HG03457 (cell line): ENCODE results near the gene LYRM4.
"Not testable (repeated sequence)": the region's sequence is repeated elsewhere in the genome, so short reads cannot be mapped to it uniquely, and the experiment has no call there.

Experiments used
- ATAC-seq: cut with Tn5 transposase; IDR thresholded peaks from one replicate; pipeline ENCODE4 v1.9.1; 2021; ENCODE audit warnings: moderate number of reproducible peaks; ENCODE audit not compliant: unreplicated experiment

LYRM4 gene

GRCh38 chr6:5125152-5126006, 135.4 kb downstream of the LYRM4 start:
- no peak for ATAC-seq

- no peak for ATAC-seq
Measured at GRCh38 chr6:5124526-5124925, 136.2 kb downstream of the LYRM4 start.

DNA sequence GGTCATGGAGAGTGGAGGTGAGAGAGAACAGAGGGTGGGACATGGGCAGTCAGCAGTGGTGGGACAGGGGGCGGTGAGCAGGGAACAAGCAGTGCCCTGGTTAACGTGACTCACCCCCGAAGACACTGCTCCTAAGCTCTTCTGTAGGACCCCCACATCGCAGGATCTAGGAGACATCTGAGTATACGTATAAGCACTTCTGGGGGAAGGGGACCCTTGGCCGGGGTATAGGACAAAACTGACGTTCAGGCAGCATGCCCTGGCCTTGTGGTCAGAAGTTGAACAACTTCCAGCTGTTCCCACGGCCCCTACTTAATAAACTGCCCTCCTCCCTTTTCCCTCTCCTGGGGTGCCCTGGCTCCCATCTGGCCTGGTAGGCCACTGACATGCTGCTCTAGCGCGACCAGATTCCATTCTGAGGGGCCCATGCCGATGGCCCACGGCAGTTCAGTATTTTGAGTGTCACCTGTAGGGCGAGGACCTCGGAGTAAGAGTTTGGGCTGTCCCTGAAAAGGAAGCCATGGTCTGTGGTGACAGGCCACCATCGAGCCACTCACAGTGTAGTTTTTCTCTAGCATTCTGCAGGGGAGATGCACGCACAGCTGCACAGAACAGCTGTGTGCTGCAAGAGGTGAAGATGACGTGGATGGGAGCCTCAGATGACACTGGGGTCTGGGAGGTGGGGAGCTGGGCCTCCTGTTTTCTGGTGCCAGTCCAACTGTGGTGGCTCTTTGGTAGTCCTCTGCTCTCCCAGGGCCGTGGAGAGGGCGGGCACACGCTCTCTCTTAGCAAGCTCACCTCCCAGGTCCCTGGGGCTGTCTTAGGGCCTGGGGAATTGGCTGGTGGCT, 137.2 kb downstream of the LYRM4 start:
- ATAC-seq = no peak

GRCh38 chr6:5122504-5123112, 138.1 kb downstream of the LYRM4 start:
- ATAC-seq = no peak

DNA sequence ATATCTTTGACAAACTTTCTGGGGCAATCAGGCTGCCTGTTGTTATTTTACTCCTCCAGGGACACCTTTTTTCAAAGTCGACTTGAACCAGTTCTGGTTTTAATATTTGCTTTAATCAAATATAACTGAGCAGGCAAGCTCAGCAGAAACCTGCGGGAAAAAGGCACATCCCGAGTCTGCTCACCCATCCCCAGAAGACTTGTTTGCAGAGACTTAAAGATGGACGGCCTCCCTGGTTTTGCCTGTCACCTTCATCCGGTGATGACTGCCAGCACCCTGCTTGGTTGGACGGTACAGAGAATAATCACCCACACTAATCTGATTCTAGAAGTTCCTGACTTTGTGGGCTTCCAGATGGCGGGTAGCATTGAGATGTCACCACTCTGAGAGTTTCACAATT, 138.8 kb downstream of the LYRM4 start:
- no peak for ATAC-seq

DNA sequence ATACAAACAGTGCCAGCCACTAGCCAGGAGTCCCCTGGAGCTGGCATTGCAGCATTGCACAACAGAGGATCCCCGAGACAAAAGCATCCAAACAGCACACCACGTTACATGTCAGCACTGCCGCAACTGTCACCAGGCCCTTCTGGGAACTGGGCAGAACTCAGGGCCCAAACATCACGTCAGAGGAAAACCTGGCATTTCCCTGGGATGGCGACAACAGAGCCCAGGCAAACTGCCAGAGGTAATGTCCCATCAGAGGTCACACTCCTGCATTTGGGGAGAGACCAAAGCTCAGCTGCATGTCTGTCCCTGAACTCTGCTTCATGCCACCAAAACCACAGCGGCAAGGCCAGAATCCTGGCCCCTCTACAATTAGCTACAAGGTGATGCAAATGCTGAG, 139.3 kb downstream of the LYRM4 start:
- ATAC-seq = no peak

GRCh38 chr6:5120543-5120942, 140.2 kb downstream of the LYRM4 start:
- not testable (repeated sequence) for ATAC-seq

- no peak for ATAC-seq
Measured at GRCh38 chr6:5120011-5120410, 140.7 kb downstream of the LYRM4 start.

DNA sequence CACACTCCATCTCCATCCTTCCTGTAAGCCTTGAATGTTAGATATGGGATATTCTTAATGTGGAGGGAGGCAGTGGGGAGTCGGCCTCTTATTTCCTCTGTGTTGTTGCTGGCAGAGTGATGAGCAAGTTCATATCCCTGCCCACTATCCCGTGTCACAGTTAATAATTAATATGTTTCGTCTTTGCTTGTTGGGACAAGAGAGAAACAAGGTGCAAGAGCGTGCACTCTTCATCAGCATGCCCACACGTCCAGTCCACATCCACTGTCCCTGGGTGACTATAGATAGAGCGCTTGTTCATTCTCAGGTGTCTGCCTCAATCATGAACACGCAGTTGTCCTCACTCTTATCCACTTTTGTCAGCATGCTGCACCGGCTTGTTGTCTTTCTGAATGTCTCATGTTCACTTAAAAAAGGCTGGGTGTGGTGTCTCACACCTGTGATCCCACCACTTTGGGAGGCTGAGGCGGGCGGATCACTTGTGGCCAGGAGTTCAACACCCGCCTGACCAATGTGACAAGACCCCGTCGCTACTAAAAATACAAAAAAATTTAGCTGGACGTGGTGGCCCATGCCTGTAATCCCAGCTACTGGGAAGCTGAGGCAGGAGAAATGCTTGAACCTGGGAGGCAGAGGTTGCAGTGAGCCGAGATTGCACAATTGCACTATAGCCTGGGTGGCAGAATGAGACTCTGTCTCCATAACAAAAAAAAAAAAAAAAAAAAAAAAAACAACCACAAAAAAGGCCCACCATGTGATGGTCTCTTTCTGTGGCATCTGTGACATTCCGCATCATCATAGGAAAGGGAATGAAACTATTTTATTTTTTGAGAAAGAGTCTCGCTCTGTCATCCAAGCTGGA, 141.4 kb downstream of the LYRM4 start:
- ATAC-seq = no peak

GRCh38 chr6:5116243-5116991, 144.3 kb downstream of the LYRM4 start:
- ATAC-seq = no peak

DNA sequence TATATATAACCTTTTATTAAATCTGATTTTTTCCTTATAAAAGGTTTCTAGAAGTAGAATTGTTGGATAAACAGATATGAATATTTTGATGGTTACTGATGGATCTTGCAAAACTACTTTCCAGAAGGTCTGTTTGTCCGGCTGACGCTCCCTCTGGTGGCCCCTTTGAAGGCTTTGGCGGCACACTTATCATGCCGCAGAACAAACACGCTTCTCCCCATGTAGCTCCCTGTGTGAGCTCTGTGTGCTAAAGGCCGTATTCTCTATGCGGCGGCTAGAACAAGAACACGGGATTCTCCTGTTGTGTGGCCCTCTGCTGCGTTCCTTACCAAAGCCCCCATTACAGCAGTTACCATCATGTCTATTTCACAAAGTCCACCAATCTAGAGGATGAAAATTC, 145.6 kb downstream of the LYRM4 start:
- no peak for ATAC-seq

- no peak for ATAC-seq
Measured at GRCh38 chr6:5113096-5113495, 147.7 kb downstream of the LYRM4 start.

DNA sequence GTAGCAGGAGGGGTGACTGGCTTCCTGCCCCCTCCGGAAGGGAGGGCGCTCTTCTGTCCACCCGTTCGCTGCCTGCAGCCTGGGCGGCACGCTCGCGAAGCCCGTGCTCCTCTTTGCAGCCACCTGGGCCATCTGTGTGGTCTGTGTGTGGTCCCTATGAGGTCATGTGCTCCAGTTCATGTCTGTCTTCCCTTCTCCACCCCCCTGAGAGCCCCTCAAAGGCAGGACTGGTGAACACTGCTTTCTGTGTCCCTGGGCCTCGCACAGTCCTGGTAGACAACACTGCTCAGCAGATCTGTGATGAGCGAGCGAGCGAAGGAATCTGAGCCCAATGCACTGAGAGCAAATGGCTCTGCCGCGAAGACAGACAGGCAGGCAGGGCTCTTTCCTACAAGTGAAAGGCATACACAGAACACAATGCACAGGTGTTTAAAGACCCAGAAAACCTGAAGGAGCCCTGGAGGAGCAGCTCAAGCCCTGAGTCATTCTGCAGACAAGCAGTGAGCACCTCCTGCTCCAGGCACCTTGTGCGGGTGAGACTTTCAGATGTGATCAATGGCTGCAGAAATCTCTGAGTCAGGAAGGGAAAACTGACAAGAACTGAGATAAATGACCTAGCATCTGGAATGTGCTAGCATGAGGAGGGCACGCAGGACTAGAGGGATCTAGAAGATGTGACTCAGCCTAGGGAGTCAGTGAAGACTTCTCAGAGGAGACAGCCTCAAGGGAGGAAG, 148.5 kb downstream of the LYRM4 start:
- ATAC-seq = no peak

DNA sequence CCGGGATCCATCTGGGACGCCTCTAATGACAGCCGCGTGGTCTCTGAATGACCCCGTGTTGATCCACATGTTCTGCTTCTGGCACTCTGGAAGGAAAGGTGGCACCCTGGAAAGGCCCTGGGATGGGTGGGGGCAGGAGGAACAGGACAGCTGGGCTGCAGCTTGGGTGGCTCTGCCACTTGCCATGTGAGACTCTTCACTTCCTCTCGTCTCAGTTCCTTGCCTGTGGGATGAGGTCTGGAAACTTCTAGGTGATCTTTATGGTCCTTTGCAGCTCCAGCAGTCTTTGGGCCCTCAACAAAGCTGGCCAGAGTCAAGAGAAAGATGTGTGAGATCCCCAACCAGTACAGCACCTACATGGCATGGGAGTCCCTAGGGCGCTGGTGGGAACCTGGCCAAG, 149.1 kb downstream of the LYRM4 start:
- no peak for ATAC-seq

DNA sequence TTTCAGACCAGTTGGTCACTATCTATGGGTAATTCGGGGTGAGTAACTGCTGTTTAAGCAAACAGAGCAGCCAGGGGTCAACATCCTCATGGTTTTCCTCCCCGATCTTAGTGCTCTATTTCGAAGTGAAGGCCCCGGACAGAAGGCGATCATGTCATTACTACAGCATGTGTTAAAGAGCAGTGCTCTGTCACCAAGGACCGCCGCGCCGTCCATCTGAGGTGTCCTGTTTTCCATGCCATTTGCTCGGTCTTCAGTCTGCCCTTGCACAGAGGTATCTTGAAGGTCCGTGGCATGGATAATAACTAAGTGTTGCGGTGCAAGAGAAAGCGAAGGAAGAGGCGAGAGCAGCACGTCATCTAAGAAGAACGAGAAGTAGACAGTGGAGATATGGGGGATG, 150.5 kb downstream of the LYRM4 start:
- no peak for ATAC-seq

DNA sequence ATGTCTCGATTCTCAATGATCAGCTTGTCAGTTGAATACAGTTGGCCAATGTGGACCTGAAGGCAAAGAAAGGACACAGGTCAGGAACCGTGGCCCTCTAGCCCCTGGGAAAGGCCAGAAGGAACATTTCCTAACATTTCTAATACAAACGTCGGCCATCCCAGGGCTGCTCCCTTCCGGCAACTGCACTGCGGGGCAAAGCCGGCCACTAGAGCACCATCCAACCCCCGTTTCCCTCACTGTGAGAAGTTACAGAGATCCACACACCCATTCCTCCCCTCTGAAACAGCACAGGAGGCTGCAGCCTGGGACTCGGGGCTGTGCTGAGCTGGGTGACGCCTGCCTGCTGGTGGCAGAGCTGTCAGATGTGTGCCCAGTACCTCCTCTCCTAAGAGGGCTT, 151.3 kb downstream of the LYRM4 start:
- no peak for ATAC-seq

DNA sequence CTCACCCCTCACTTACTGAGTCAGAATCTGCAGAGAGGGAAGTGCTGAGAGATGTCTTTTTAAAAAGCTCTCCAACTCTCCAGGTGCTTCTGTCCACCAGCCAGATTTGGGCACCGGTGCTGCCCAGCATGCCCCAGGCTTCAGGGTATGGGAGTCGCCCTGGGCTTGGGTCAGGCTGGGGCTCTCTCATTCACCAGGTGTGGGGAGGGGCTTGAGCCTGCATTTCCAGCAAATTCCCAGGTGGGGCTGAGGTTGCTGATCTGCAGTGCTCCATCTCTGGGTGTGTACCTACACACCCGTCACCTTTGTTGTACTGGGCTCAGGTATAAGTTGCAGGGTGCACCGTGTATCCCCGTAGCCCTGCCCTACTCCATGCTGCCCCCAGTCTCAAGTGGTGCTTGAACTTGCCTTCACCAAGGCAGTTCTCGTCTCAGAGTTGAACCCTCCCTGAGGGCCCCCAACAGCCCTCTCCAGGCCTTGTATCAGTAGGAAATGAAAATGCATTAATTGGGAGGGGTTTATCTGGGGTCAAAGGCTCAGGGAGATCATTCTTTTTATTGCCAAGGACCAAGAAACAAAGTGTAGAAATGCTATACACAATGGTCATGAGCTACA, 152.1 kb downstream of the LYRM4 start:
- no peak for ATAC-seq

GRCh38 chr6:5108068-5108467, 152.7 kb downstream of the LYRM4 start:
- no peak for ATAC-seq

- ATAC-seq = no peak
Measured at GRCh38 chr6:5107341-5107740, 153.4 kb downstream of the LYRM4 start.
